PC-9 (cell line): Measurements from ENCODE around the gene HTRA3. TPM values are rescaled to one million over a fixed set of nuclear protein-coding genes. Genes with fewer than 3 reads are reported as not detected.

Experiments used
- BruUV-seq: library from RNA; stranded (reverse); fragments of 400-500 nt; replicated peaks from 2 replicates; lab custom pipeline; 2021; lab: Mats Ljungman, UMichigan
- CTCF ChIA-PET: fragments of 300-600 bp; sonication (Branson Sonifier 250); formaldehyde crosslinking; loops from one replicate; lab custom pipeline; 2022; ENCODE audit warnings: antibody characterized with exemption; lab: Charles Lee
- POLR2A ChIA-PET: fragments of 300-600 bp; sonication (Branson Sonifier 250); formaldehyde crosslinking; loops from one replicate; lab custom pipeline; 2022; ENCODE audit warnings: antibody characterized with exemption; ENCODE audit not compliant: unreplicated experiment; lab: Charles Lee
- DNase-seq, 2 experiments: peaks; one replicate each; pipeline versions ENCODE4 v3.0.0 to v3.0.0-alpha.2; 2015 to 2022; ENCODE audit warnings: mixed read lengths in 1 of 2
- H2AFZ ChIP-seq: fragments of 200-600 bp; sonication (generic); 2 replicates; pipeline ENCODE4 v1.8.1; 2017; ENCODE audit warnings: antibody characterized with exemption
- H3F3A ChIP-seq: fragments of 200-600 bp; sonication (generic); 2 replicates; pipeline ENCODE4 v1.8.1; 2017; ENCODE audit warnings: antibody characterized with exemption, mild to moderate bottlenecking, low read depth; ENCODE audit not compliant: insufficient read depth
- H3K27ac ChIP-seq: fragments of 200-600 bp; sonication (generic); 2 replicates; pipeline ENCODE4 v1.6.1; 2016; ENCODE audit warnings: mixed run types
- H3K27me3 ChIP-seq: fragments of 200-600 bp; sonication (generic); 2 replicates; pipeline ENCODE4 v1.6.1; 2016; ENCODE audit warnings: low read depth, mixed run types; ENCODE audit not compliant: insufficient read depth
- H3K36me3 ChIP-seq: fragments of 200-600 bp; sonication (generic); 2 replicates; pipeline ENCODE4 v1.6.1; 2016; ENCODE audit warnings: low read depth, mixed run types
- H3K4me1 ChIP-seq: fragments of 200-600 bp; sonication (generic); replicated peaks from 2 replicates; pipeline ENCODE4 v1.6.1; 2016; ENCODE audit warnings: mixed run types; ENCODE audit not compliant: insufficient read depth
- H3K4me2 ChIP-seq: fragments of 200-600 bp; sonication (generic); 2 replicates; pipeline ENCODE4 v1.6.1; 2017; ENCODE audit warnings: mixed run types
- H3K4me3 ChIP-seq: fragments of 200-600 bp; sonication (generic); 2 replicates; pipeline ENCODE4 v1.6.1; 2016; ENCODE audit warnings: mixed run types
- H3K79me2 ChIP-seq: fragments of 200-600 bp; sonication (generic); 2 replicates; pipeline ENCODE4 v1.6.1; 2017; ENCODE audit warnings: low read depth, mixed run types
- H3K9me2 ChIP-seq: fragments of 200-600 bp; sonication (generic); 2 replicates; pipeline ENCODE4 v1.8.1; 2017; ENCODE audit warnings: mild to moderate bottlenecking; ENCODE audit not compliant: insufficient read depth
- H3K9me3 ChIP-seq: fragments of 200-600 bp; sonication (generic); 2 replicates; pipeline ENCODE4 v1.8.1; 2016; ENCODE audit warnings: low read depth; ENCODE audit not compliant: insufficient read depth
- H4K20me1 ChIP-seq: fragments of 200-600 bp; sonication (generic); 2 replicates; pipeline ENCODE4 v1.8.1; 2017; ENCODE audit not compliant: insufficient read depth
- CTCF ChIP-seq: fragments of 200-600 bp; sonication (generic); conservative IDR thresholded peaks from 2 replicates; pipeline ENCODE4 v1.6.1; 2017; ENCODE audit warnings: mixed run types, antibody characterized with exemption, mild to moderate bottlenecking, moderate library complexity
- EZH2 ChIP-seq: fragments of 200-600 bp; sonication (generic); IDR thresholded peaks from 2 replicates; pipeline ENCODE4 v1.8.0; 2017; ENCODE audit warnings: antibody characterized with exemption, low read depth
- intact Hi-C: fragments of 100-400 bp; cut with micrococcal nuclease; formaldehyde crosslinking; loops from one replicate; pipeline ENCODE4 v1.10.0; 2022; ENCODE audit not compliant: unreplicated experiment
- total RNA-seq: library from RNA; stranded (reverse); gene quantifications from 2 replicates; pipeline ENCODE4 v1.2.3, GENCODE V29; 2021

The HTRA3 gene
- total RNA-seq, 1 experiment from 2014 or later = 14.1 TPM

GRCh38 chr4:8291701-8292477 is 22.3 kb downstream of the HTRA3 start:
- no peak overlapping the region for H2AFZ ChIP-seq
- no peaks in the 10 kb centered on the region for H4K20me1 ChIP-seq
- intact Hi-C loops = no loop called here
- H3K4me1 ChIP-seq = no peaks in the 10 kb centered on the region
- H3K9me3 ChIP-seq = no peaks in the 10 kb centered on the region
- no peak for DNase-seq
- ChIA-PET CTCF (no interaction called here), POLR2A (interaction anchor here (0.6 kb wide), 1 partner anchor 104 kb away, joined by 3 read pairs; no protein-coding TSS in a partner anchor)
- no peak overlapping the region for H3K4me3 ChIP-seq
- H3K9me2 ChIP-seq = no peaks in the 10 kb centered on the region
- H3K27me3 ChIP-seq = no peaks in the 10 kb centered on the region
- H3K79me2 ChIP-seq = no peaks in the 10 kb centered on the region
- H3K27ac ChIP-seq = no peak overlapping the region
- H3K4me2 ChIP-seq = no peak overlapping the region
- H3K36me3 ChIP-seq = no peaks in the 10 kb centered on the region
- TF ChIP-seq CTCF (no peak), EZH2 (no peak)
- H3F3A ChIP-seq = no peaks in the 10 kb centered on the region
- BruUV-seq = no TSS peak

GRCh38 chr4:8292478-8293107 is 23.0 kb downstream of the HTRA3 start:
- Histone ChIP-seq H3K4me3 (no peak overlapping the region), H3K4me1 (no peaks in the 10 kb centered on the region), H3K36me3 (no peaks in the 10 kb centered on the region), H3K27ac (no peak overlapping the region), H3K4me2 (no peak overlapping the region), H3K79me2 (no peaks in the 10 kb centered on the region), H2AFZ (no peak overlapping the region), H4K20me1 (no peaks in the 10 kb centered on the region), H3K9me2 (no peaks in the 10 kb centered on the region), H3K27me3 (no peaks in the 10 kb centered on the region), H3F3A (no peaks in the 10 kb centered on the region), H3K9me3 (no peaks in the 10 kb centered on the region)
- ChIA-PET POLR2A (no interaction called here), CTCF (no interaction called here)
- TF ChIP-seq CTCF = no peak
- no peak for TF ChIP-seq EZH2
- DNase-seq = no peak
- intact Hi-C loops = no loop called here
- BruUV-seq = no TSS peak

- Histone ChIP-seq H3K79me2 (no peaks in the 10 kb centered on the region), H3K4me2 (no peak overlapping the region), H2AFZ (no peak overlapping the region), H3K27me3 (no peaks in the 10 kb centered on the region), H4K20me1 (no peaks in the 10 kb centered on the region), H3K9me3 (no peaks in the 10 kb centered on the region), H3K9me2 (no peaks in the 10 kb centered on the region), H3K4me3 (no peak overlapping the region), H3K27ac (no peak overlapping the region), H3K4me1 (no peaks in the 10 kb centered on the region), H3F3A (no peaks in the 10 kb centered on the region), H3K36me3 (no peaks in the 10 kb centered on the region)
- DNase-seq = no peak
- POLR2A ChIA-PET = no interaction called here
- CTCF ChIA-PET = no interaction called here
- intact Hi-C loops = no loop called here
- TF ChIP-seq CTCF (no peak), EZH2 (no peak)
- BruUV-seq = no TSS peak
These were observed 23.8 kb downstream of the HTRA3 start for GRCh38 chr4:8293131-8293975.
